ENCODE measurements around the gene PDGFRB.

PDGFRB gene

DNA sequence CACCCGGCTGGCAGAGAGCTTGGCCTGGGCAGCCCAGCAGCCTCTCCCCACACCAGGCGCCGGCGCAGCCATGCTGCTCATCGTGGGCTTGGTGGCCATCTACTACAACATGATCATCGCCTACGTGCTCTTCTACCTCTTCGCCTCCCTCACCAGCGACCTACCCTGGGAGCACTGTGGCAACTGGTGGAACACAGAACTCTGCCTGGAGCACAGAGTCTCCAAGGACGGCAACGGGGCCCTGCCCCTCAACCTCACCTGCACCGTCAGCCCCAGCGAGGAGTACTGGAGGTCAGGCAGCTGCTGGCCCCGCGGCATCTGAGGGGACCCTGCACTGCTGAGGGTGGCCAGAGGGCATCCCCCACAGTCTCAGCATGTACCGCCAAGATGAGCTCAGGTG is 41.3 kb upstream of the PDGFRB start:
- TF ChIP-seq, protein P1, sequence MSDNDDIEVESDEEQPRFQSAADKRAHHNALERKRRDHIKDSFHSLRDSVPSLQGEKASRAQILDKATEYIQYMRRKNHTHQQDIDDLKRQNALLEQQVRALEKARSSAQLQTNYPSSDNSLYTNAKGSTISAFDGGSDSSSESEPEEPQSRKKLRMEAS (IDR thresholded peaks at IDR 0.05; ENCODE audit: low read depth, low read length) = no peak
- TF ChIP-seq, protein P2, sequence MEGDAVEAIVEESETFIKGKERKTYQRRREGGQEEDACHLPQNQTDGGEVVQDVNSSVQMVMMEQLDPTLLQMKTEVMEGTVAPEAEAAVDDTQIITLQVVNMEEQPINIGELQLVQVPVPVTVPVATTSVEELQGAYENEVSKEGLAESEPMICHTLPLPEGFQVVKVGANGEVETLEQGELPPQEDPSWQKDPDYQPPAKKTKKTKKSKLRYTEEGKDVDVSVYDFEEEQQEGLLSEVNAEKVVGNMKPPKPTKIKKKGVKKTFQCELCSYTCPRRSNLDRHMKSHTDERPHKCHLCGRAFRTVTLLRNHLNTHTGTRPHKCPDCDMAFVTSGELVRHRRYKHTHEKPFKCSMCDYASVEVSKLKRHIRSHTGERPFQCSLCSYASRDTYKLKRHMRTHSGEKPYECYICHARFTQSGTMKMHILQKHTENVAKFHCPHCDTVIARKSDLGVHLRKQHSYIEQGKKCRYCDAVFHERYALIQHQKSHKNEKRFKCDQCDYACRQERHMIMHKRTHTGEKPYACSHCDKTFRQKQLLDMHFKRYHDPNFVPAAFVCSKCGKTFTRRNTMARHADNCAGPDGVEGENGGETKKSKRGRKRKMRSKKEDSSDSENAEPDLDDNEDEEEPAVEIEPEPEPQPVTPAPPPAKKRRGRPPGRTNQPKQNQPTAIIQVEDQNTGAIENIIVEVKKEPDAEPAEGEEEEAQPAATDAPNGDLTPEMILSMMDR (IDR thresholded peaks at IDR 0.05; ENCODE audit: low read depth, low read length) = no peak
- TF ChIP-seq MYC (IDR thresholded peaks at IDR 0.05; ENCODE audit: low read depth, low read length) = no peak
- TF ChIP-seq POLR2A (IDR thresholded peaks at IDR 0.05; ENCODE audit: extremely low read depth, insufficient read length) = no peak
- no peak for DNase-seq (ENCODE audit: low read depth)

DNA sequence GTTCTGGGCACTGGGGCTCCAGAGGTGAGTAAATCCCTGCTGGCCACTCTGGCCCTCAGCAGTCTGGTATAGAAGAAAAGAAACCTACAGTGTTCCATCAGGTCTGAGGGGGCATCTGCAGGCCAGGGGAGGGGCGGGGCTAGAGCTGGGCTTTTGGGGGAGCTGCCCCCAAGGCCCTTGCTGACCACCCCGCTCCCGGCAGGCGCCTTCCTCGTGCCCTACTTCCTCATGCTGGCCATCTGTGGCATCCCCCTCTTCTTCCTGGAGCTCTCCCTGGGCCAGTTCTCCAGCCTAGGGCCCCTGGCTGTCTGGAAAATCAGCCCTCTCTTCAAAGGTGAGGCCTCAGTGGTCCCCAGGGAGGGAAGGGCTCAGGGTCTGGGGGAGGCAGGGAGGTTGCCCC is 40.9 kb upstream of the PDGFRB start:
- H3K4me3 ChIP-seq (ENCODE audit: low read depth, low read length) = no peak overlapping the region
- TF ChIP-seq, protein P2 (IDR thresholded peaks at IDR 0.05; ENCODE audit: low read depth, low read length) = no peak
- no peak for DNase-seq (ENCODE audit: low read depth)

More for the DNA sequence above, 41.3 kb upstream of the PDGFRB start:
- no peak overlapping the region for H3K4me3 ChIP-seq (ENCODE audit: low read depth, low read length)

DNA sequence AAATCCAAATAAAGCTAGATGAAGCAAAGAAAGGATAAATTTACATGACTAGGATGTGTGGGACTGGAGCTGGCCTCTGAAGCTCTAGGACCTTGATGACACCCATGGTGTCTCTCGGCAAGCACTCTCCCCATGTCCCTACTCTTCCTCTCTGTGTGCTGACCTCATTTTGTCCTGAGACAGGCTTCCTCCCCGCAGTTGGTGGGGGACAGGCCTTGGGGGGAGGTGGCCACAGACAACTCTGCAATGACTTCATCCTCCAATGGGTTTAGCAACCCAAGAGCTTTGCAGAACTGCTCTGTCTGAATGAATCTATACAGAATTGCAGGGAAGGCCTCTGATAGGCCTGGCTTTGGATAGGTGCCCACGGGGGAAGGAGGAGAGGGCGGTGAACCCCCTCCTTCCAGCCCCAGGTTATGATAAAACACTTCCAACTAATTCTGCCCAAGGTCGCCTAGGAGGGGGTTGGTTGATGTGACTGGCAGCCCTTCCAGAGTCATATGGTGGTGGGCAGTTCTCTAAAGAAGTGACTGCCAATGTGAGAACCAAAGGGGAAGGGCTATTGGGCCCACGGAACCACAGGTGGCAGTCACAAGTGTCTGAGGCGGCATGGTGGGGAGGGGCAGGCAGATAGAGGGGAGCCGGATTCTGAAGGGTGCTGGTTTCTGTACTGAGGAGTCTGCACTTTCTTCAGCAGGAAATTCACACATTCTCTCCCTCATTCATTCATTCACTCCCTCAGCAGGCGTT is 40.3 kb upstream of the PDGFRB start:
- TF ChIP-seq, protein P1 (IDR thresholded peaks at IDR 0.05; ENCODE audit: low read depth, low read length) = no peak
- TF ChIP-seq MYC (IDR thresholded peaks at IDR 0.05; ENCODE audit: low read depth, low read length) (no peak), POLR2A (IDR thresholded peaks at IDR 0.05; ENCODE audit: extremely low read depth, insufficient read length) (no peak)
- TF ChIP-seq, protein P2 (IDR thresholded peaks at IDR 0.05; ENCODE audit: low read depth, low read length) = no peak
- DNase-seq (ENCODE audit: low read depth) = no peak
- H3K4me3 ChIP-seq (ENCODE audit: low read depth, low read length) = no peak overlapping the region

DNA sequence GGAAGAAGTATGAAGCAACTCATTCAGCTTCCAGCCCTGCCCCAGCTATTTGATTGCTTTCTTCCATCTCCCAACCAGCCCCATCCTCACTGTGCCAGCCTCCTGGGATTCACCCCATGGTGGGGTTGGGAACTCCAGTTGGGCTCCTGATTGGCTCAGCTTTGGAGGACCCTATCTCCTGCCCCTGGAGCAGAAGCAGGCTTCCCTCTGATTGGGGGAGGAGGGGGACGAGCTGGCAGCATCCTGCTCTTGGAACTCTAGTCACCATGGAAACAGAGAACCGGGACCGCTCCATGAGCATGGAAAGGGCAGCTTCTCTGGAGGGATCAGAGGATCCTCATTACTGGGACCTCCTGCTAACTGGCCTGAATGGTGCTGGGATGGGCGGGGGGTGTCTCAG is 36.8 kb upstream of the PDGFRB start:
- TF ChIP-seq POLR2A (IDR thresholded peaks at IDR 0.05; ENCODE audit: extremely low read depth, insufficient read length) (no peak), MYC (IDR thresholded peaks at IDR 0.05; ENCODE audit: low read depth, low read length) (no peak)
- TF ChIP-seq, protein P1 (IDR thresholded peaks at IDR 0.05; ENCODE audit: low read depth, low read length) = no peak
- TF ChIP-seq, protein P2 (IDR thresholded peaks at IDR 0.05; ENCODE audit: low read depth, low read length) = no peak
- DNase-seq (ENCODE audit: low read depth) = no peak
- no peak overlapping the region for H3K4me3 ChIP-seq (ENCODE audit: low read depth, low read length)

DNA sequence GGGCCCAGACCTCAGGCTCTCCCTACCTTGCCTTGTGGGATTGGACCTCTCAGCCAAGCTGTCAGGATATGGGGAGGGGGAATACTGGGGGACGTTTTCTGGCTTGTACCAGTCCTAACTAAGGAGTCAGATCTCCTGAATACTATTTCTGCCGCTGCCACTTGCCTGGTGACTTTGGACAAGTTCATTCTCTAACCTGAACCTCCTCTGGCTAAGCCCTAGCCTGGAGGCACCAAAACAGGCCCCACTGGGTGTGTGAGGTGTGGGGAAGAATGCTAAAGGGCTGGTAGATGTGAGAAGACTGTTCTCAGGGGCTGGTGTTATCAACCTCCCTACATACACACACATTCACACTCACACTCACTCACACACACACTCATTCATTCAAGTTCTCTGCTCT is 35.3 kb upstream of the PDGFRB start:
- H3K4me3 ChIP-seq (ENCODE audit: low read depth, low read length) = no peak overlapping the region
- TF ChIP-seq, protein P2 (IDR thresholded peaks at IDR 0.05; ENCODE audit: low read depth, low read length) = no peak
- TF ChIP-seq MYC (IDR thresholded peaks at IDR 0.05; ENCODE audit: low read depth, low read length) (no peak), POLR2A (IDR thresholded peaks at IDR 0.05; ENCODE audit: extremely low read depth, insufficient read length) (no peak)
- TF ChIP-seq, protein P1 (IDR thresholded peaks at IDR 0.05; ENCODE audit: low read depth, low read length) = no peak
- no peak for DNase-seq (ENCODE audit: low read depth)
